Esophagus squamous epithelium (tissue), 4 donors: ENCODE results near the gene MUC5AC.

Experiments used
- CTCF ChIP-seq, 6 experiments: fragments of 450-650 bp in 4 of 6; fragments of 200-600 bp in 2 of 6; sonication (generic) in 2 of 6; IDR thresholded peaks; one replicate each; pipeline ENCODE4 v1.5.1; 2016 to 2019; ENCODE audit warnings: antibody characterized with exemption in 6 of 6, mild to moderate bottlenecking in 4 of 6, moderate library complexity in 4 of 6
- POLR2A ChIP-seq, 4 donors: fragments of 450-650 bp; IDR thresholded peaks; one replicate each; pipeline ENCODE4 v1.6.1; 2017; ENCODE audit warnings: antibody characterized with exemption in 4 of 4, mild to moderate bottlenecking in 4 of 4, moderate library complexity in 3 of 4

- no peak for TF ChIP-seq CTCF (IDR thresholded peaks at IDR 0.05)
- no peak for TF ChIP-seq POLR2A (IDR thresholded peaks at IDR 0.05)
Measured at GRCh38 chr11:1121813-1122663, 35.7 kb upstream of the MUC5AC start.
